Erythroblast (primary cell): ENCODE results near the gene PBRM1.

ENCODE experiments used
- GATA1 ChIP-seq: IDR thresholded peaks from 2 replicates; pipeline ENCODE4 v1.6.1; 2011; ENCODE audit warnings: low read depth, mild to moderate bottlenecking, control low read depth, low read length, moderate library complexity
- POLR2A ChIP-seq: IDR thresholded peaks from 2 replicates; pipeline ENCODE4 v1.6.1; 2011; ENCODE audit warnings: mild to moderate bottlenecking, low read length

DNA sequence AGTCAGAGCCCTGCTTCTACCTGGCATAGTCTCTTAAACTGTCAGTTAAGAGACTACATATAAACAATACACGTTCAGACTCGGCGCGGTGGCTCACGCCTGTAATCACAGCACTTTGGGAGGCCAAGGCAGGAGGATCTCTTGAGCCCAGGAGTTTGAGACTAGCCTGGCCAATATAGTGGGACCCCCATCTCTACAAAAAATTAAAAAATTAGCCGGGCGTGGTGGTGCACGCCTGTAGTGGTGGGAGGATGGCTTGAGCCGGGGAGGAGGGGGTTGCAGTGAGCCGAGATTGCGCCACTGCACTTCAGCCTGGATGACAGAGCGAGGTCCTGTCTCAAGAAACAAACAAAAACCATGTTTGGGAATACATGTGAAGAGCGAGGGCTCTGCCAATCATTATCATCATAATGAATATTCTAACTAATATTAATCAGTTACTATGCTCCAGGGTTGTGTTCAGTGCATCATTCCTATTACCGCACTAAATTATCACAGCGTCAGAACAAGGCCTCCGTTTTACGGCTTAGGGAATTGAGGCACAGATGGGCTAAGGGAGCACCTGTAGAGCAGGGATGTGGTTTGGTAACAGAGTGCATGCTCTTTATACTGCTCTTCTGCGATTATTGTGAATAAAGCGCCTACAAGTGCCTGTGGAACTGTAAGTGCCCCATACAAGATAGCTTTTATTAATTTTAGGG lies 150.2 kb downstream of the PBRM1 start:
- TF ChIP-seq POLR2A (no peak), GATA1 (no peak)
